PFSK-1 (cell line): Measurements from ENCODE around the gene NT5C1A.

ENCODE experiments used
- FOXP2 ChIP-seq: optimal IDR thresholded peaks from 2 replicates; pipeline ENCODE3; 2011; ENCODE audit warnings: borderline replicate concordance, control low read depth, inconsistent platforms; ENCODE audit not compliant: insufficient read depth; ENCODE audit errors: extremely low read length, extremely low read depth
- POLR2AphosphoS5 ChIP-seq: IDR thresholded peaks from 2 replicates; pipeline ENCODE4 v1.6.1; 2012; ENCODE audit warnings: low read depth, mild to moderate bottlenecking, control low read depth, low read length, moderate library complexity
- REST ChIP-seq, 2 experiments: IDR thresholded peaks; 2 replicates each; pipeline versions ENCODE4 v1.6.1 to v1.8.0; 2011 to 2012; ENCODE audit warnings: low read depth in 2 of 2, low read length in 2 of 2, control low read depth in 1 of 2, inconsistent platforms in 1 of 2, mild to moderate bottlenecking in 1 of 2, moderate library complexity in 1 of 2; ENCODE audit not compliant: insufficient read depth in 1 of 2
- SIN3A ChIP-seq: IDR thresholded peaks from 2 replicates; pipeline ENCODE4 v1.6.1; 2012; ENCODE audit warnings: mild to moderate bottlenecking, low read length, moderate library complexity, borderline replicate concordance; ENCODE audit not compliant: insufficient read depth
- TAF1 ChIP-seq: IDR thresholded peaks from 2 replicates; pipeline ENCODE4 v1.6.1; 2012; ENCODE audit warnings: low read length, control low read depth, borderline replicate concordance; ENCODE audit not compliant: insufficient read depth

NT5C1A gene

GRCh38 chr1:39700348-39700747 is 28.4 kb upstream of the NT5C1A start:
- TF ChIP-seq TAF1 (no peak), POLR2AphosphoS5 (no peak), FOXP2 (no peak), REST (IDR thresholded peaks at IDR 0.05; ENCODE audit: insufficient read depth in 1 of 2, low read depth in 2 of 2, low read length in 2 of 2) (no peak), SIN3A (no peak)

GRCh38 chr1:39699419-39699818 is 27.5 kb upstream of the NT5C1A start:
- TF ChIP-seq FOXP2, result no peak
- no peak for TF ChIP-seq POLR2AphosphoS5
- TF ChIP-seq REST (IDR thresholded peaks at IDR 0.05; ENCODE audit: insufficient read depth in 1 of 2, low read depth in 2 of 2, low read length in 2 of 2), result no peak
- TF ChIP-seq SIN3A, result no peak
- TF ChIP-seq TAF1, result no peak

GRCh38 chr1:39698568-39698967 is 26.7 kb upstream of the NT5C1A start:
- TF ChIP-seq REST (IDR thresholded peaks at IDR 0.05; ENCODE audit: insufficient read depth in 1 of 2, low read depth in 2 of 2, low read length in 2 of 2) (no peak), TAF1 (no peak), FOXP2 (no peak), POLR2AphosphoS5 (no peak), SIN3A (no peak)

GRCh38 chr1:39696448-39696847 is 24.5 kb upstream of the NT5C1A start:
- no peak for TF ChIP-seq POLR2AphosphoS5
- no peak for TF ChIP-seq REST (IDR thresholded peaks at IDR 0.05; ENCODE audit: insufficient read depth in 1 of 2, low read depth in 2 of 2, low read length in 2 of 2)
- no peak for TF ChIP-seq TAF1
- TF ChIP-seq SIN3A, result no peak
- TF ChIP-seq FOXP2, result no peak

- TF ChIP-seq POLR2AphosphoS5 (no peak), REST (IDR thresholded peaks at IDR 0.05; ENCODE audit: insufficient read depth in 1 of 2, low read depth in 2 of 2, low read length in 2 of 2) (no peak), FOXP2 (no peak), SIN3A (no peak), TAF1 (no peak)
These were observed 23.1 kb upstream of the NT5C1A start for GRCh38 chr1:39695016-39695415.
